Activated CD8-positive, alpha-beta memory T cell treated with anti-CD3 and anti-CD28 coated beads for 24 hours (primary cell): ENCODE data around the gene OCIAD1.

Experiments
- DNase-seq: peaks from one replicate; pipeline ENCODE4 v3.0.0-alpha.2; 2020

The OCIAD1 gene

DNA sequence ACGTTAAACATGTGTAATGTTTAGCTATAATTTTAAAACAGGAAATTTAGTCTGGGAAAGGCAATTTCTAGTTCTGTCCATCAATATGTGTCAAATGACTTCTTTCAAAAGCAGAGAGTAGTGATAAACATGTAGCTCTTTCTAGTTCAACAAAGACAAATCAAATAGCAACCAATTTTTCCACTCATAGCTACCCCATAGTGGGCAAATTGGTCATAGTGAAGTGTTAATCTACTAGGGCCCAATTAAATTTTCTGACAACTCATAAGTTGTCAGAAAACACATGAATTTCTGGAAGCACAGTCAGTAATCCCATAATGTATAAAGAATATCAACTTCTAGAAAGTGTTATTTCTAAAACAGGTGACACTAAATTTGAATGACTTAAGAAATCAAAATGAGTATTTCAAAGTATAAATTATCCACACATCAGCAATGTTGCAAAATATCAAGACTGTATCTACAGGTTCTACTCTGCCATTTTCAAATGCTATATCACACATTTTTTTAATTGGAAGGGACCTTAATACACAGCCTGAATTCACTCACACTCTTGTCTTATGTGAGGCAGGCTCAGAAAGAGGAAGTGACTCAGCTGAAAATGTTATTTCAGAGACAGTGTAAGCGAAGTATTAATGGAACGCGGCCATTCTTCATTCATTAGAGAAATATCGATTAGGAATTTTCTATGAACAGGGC, 68.0 kb downstream of the OCIAD1 start:
- DNase-seq, result no peak

DNA sequence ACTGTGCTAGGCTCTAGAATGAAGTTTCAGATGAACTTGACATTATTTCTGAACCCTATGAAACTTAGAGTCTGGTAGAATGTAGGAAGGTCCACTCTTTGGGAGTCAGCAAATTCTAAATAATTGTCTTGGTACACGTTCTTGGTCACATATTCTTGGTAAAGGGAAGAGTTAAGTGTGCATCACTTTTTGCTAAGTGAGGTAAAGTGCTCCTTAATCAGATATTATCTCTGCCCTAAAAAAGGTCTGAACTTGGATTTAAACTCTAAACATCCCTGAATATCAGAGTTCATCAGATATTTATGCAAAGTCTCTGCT, 68.5 kb downstream of the OCIAD1 start:
- no peak for DNase-seq

DNA sequence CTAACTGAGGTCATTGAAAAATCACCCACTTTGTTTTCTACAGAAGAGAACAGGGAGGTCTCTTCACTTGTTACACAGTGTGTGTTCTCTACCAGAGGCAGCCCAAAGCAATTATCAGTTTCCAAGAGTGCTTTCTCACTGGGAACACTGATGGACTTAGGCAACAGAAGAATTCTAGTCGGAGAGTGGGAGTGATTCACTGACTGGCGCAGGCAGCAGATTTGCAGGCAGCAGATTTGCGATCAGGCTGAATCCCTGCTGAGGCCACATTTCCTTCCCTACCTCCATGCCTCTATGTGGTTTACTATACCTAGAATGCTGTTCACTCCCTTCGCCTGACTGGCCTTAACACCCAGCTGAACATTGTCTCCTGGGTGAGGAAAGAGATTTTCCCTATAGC, 69.1 kb downstream of the OCIAD1 start:
- no peak for DNase-seq

DNA sequence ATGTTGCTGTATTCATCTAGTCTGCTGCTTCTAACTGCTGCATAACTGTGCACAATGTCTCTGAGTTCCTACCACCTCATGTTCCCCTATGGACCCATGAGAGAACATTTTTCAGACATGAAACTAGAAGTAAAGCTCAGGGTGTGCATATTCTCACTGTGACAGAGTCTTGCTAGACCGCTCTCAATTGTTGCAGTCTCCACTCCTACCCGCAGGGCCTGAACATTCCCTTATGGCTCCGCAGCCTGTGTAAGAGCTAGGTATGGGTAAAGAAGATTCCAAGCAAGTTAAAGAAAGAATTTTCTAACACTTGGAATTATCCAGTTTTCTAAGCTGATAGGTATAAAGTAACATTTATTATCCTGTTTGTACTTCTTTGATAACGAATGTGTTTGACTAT, 70.3 kb downstream of the OCIAD1 start:
- no peak for DNase-seq

DNA sequence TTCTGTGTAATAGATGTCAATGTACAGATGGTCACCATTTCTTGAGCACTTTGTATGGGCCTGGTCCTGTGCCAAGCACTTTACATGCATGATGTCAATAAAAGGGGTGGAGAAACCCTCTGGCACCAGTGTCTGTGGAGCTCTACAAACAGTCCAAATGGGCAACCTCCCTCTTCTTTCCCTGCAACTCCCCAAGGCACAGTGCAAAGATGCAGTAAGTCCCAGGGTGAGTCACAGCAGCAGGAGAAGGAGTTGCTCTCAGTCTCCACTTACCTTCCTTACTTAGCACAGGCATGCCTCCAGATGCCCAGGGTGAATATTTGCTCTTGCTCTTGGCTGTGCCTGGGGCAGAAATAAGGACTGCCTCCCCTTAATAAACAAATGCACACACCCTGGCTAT, 71.4 kb downstream of the OCIAD1 start:
- DNase-seq, result no peak

DNA sequence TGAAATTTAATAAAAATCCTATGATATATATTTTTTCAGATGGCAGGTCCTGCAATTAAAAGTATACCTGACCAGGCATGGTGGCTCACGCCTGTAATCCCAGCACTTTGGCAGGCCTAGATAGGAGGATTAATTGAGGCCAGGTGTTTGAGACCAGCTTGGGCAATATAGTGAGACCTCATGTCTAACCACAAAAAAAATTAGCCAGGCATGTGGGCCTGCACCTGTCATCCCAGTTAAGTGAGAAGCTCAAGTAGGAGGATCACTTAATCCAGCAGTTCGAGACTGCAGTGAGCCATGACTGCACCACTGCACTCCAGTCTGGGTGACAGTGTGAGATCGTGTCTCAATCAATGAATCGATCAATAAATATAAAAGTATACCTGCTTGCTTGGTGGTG, 73.2 kb downstream of the OCIAD1 start:
- no peak for DNase-seq

DNA sequence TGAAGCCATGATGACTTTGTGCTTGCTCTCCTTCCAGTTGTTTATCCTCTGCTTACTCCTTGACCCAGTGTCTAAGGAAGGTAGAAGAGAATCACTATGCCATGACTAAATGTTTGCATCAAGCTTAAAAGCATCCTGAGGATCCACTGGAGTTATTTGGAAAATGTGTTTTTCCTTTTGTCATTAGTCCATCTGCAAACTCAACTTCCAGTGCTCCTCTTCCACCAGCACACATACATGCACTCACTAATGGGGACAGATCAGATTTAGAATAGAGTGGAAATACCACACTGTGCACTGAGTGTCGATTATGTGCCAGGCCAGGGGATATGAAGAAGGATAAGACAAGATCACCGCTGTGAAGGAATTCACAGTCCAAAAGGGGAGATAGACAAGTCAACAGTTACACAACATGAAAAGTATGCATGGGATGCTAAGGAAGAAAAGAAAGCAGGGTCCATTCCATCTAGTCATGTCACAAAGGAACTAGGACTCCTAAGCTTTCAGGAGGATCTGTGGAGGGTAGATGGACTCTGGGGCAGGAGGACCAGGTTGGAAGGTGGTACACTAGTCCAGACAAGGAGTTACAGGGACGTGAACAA, 73.8 kb downstream of the OCIAD1 start:
- DNase-seq, result no peak

DNA sequence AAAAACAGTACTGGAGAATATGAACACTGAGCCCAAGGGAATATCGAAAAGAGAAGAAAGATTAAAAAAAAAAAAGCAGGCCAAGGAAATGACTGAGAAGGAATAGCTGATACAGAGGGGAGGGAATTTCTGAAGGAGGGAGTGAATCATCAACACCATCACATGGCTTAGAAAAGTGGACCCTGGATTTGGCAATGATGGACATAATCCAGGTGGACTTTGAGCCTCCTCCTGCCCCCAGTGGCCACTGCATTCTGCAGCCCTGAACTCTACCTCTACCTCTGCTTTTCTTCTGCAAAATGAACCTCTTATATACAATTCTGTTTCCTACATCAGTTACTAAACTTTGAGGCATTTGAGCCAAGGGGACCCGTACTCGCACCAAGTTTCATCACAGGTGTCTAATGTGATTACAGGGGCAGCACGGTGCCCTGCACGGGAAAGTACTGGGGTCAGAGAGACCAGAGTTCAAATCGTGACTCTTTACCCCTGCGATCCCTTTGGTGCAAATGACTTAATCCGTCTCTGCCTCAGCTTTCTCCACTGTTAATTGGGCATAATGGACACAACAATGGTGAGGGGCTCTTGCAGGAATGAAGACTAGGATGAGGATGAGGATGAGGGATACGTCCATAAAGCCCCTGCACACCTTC, 74.6 kb downstream of the OCIAD1 start:
- no peak for DNase-seq

DNA sequence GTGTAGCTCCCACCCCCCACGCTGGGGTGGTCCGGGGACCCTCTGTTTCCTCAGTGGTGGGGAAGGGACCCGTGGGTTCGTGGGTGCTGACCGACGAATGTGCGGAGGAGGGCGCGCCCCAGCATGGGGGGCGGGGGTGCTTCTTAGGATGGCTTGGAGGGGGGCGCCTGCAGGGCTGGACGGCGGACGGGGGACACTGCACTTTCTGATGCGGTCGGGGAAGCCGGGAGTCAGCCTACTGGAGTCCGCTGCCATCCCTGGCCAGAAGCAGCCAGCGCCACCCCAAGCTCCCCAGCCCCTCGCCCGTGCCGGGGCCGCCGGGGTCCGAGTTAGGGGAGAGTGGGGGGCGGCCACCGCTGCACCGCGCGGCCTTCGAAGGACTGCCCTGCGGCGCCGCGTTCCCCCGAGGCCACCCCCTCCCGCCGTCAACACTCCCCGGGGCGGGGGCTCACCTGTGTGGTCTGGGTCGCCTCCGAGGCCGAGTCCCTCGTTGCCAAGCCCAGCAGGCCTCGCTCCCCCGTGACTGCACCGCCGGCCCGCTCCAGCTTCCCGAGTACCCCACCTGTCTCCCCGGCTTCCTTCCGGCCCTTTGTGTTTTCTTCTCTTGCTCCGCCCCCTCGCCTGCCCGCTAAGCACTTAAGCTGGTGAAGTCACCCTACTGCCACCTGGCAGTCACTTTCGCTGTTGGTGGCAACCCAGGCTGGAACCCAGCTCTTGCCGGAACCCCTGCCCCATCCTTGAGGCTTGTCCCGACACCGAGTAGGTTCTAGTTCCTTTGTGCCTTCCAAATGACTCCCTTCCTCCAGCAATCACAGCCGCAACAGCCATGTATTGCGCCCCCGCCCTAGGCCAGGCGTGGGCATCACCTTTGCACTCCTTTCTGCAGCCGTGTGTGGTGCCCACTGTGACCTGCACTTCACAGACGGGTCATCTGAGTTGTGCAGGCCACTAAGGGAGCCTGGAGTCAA, 75.6 kb downstream of the OCIAD1 start, which contains the start of gene OCIAD2:
TSS of gene OCIAD2 (minus strand) at position 569 of the 968 bp plus-strand sequence. CDS start 2,225 bp downstream, outside the sequence.
- DNase-seq, result peak; percentile 88

DNA sequence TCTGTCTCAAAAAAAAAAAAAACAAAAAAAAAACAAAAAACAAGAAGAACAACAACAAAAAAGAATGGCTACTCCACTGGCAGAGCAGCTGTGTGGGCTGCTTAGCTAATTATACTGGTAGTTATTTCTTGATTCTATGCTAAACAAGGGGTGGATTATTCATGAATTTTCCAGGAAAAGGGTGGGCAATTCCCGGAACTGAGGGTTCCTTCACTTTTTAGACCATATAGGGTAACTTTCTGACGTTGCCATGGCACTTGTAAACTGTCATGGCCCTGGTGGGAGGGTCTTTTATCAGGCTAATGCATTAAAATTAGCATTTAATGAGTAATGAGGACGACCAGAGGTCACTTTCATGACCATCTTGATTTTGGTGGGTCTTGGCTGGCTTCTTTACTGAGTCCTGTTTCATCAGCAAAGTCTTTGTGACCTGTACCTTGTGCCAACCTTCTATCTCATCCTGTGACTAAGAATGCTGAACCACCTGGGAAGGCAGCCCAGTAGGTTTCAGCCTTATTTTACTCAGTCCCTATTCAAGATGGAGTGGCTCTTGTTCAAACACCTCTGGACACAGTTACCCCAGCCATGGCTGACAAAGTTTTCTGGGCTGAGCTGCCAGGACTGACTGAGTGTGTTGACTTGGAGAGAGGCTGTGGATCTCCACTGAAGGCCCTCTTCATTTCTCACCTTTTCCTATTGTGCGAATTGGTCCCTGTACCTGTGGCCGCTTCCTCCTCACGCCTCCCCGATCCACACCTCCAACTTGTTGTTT, 77.0 kb downstream of the OCIAD1 start:
- no peak for DNase-seq

DNA sequence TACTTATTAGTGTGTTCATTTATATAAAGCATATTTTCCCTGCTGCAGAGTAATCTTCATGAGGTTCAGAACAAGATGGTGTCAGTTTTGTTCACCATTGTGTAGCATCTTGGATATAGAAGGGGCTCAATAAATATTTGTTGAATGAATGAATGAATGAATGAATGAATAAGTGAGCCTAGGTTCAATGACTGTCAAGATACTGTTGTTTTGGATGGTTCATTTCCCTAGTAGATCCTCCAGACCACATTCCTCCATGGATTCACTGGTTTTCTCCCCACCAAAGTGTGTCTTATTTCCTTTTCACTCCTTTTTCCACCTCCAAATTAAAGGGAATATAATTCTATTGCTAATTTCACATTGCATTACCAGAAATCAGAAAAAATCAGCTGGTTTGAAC, 77.8 kb downstream of the OCIAD1 start:
- no peak for DNase-seq

DNA sequence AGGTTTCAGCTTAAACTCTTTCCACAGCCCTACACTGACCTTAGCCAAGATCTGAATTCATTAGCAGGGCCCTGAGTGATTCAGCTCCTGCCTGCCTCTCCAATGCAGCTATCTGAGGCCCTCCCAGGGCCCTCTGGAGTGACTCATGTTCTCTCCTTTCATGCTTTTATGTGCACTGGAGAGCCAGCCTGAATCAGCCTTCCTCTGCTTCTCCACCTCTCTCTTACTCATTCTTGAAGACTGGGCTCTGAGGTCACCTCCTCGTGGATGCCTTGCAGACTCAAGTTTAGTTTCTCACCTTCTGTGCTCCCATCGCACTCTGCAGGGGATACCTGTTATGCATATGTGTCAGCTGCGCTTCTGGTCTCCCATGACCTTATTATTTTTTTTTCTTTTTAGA, 78.8 kb downstream of the OCIAD1 start:
- peak; percentile 64 for DNase-seq

DNA sequence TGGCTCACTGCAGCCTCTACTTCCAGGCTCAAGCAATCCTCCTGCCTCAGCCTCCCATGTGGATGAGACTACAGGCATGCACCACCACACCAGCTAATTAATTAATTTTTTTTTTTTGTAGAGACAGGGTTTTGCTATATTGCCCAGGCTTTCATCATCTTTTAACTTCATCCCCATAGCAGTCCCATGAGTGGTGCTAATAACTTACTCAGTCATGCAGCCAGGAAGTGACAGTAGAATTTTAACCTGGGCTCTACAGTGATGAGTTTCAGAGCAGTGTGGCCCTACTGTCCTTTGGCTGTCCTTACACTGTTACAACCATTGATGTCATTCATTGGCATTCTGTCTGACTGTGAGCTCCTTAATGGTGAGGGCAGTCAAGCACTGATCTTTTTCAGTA, 79.6 kb downstream of the OCIAD1 start:
- DNase-seq, result no peak
